Measurements from ENCODE around the gene MAU2. TPM values are rescaled to one million over a fixed set of nuclear protein-coding genes. Genes with fewer than 3 reads are reported as not detected.

The MAU2 gene
- total RNA-seq, 1 experiment from 2014 or later, result 72.6 TPM

DNA sequence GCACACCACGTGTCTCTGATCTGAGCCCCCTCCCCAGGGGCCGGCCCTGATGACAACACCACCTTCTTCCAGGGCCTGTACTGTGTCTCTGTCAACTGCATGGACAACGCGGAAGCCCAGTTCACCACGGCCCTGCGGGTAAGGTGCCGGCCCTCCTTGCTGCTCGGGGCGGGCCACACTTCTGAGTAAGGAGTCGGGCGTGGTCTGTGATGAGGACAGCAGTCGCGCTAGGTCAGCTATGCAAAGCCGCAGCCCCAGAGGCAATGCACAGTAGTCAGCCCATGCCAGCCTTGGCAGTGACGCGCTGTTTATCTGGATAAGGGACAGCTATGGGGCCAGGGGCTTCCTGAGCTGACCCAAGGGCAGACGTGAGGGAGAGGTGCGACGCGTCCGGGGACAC, 24.6 kb downstream of the MAU2 start:
- intact Hi-C loops (cut with micrococcal nuclease; ENCODE audit: unreplicated experiment), result no loop called here
- Histone ChIP-seq H3K36me3 (ENCODE audit: insufficient read depth, low read length, poor library complexity, severe bottlenecking) (peaks cover 56% of the 10 kb centered on the region), H3K27ac (ENCODE audit: low read depth, low read length, poor library complexity, severe bottlenecking) (no peak overlapping the region), H3K4me3 (ENCODE audit: low read depth, low read length, poor library complexity, severe bottlenecking) (no peak overlapping the region), H3K9me3 (ENCODE audit: low read depth, low read length, poor library complexity, severe bottlenecking) (no peaks in the 10 kb centered on the region), H3K4me1 (ENCODE audit: insufficient read depth, low read length, poor library complexity, severe bottlenecking) (no peaks in the 10 kb centered on the region), H3K27me3 (replicated peaks; ENCODE audit: insufficient read depth, low read depth, low read length, poor library complexity) (no peaks in the 10 kb centered on the region)
- POLR2A ChIA-PET (ENCODE audit: low non-redundant PET), result no interaction called here
- no peak for DNase-seq (ENCODE audit: low spot score)
- CTCF ChIA-PET, result no interaction called here
- BruUV-seq (replicated peaks), result no TSS peak
- no peak for TF ChIP-seq EZH2 (IDR thresholded peaks at IDR 0.05; ENCODE audit: borderline replicate concordance, low read depth, low read length, poor library complexity, severe bottlenecking)
- TF ChIP-seq CTCF (conservative IDR thresholded peaks at IDR 0.05; ENCODE audit: low read depth, low read length), result no peak

- POLR2A ChIA-PET (ENCODE audit: low non-redundant PET), result no interaction called here
- peaks cover 56% of the 10 kb centered on the region for H3K36me3 ChIP-seq (ENCODE audit: insufficient read depth, low read length, poor library complexity, severe bottlenecking)
These were observed 25.3 kb downstream of the MAU2 start for GRCh38 chr19:19345970-19346369.

GRCh38 chr19:19347401-19348110, 26.9 kb downstream of the MAU2 start:
- ChIA-PET POLR2A (ENCODE audit: low non-redundant PET) (no interaction called here), CTCF (no interaction called here)
- Histone ChIP-seq H3K4me1 (ENCODE audit: insufficient read depth, low read length, poor library complexity, severe bottlenecking) (no peaks in the 10 kb centered on the region), H3K27ac (ENCODE audit: low read depth, low read length, poor library complexity, severe bottlenecking) (no peak overlapping the region), H3K9me3 (ENCODE audit: low read depth, low read length, poor library complexity, severe bottlenecking) (no peaks in the 10 kb centered on the region), H3K27me3 (replicated peaks; ENCODE audit: insufficient read depth, low read depth, low read length, poor library complexity) (no peaks in the 10 kb centered on the region), H3K4me3 (ENCODE audit: low read depth, low read length, poor library complexity, severe bottlenecking) (no peak overlapping the region), H3K36me3 (ENCODE audit: insufficient read depth, low read length, poor library complexity, severe bottlenecking) (peaks cover 52% of the 10 kb centered on the region)
- no peak for DNase-seq (ENCODE audit: low spot score)
- no TSS peak for BruUV-seq (replicated peaks)
- TF ChIP-seq CTCF (conservative IDR thresholded peaks at IDR 0.05; ENCODE audit: low read depth, low read length) (no peak), EZH2 (IDR thresholded peaks at IDR 0.05; ENCODE audit: borderline replicate concordance, low read depth, low read length, poor library complexity, severe bottlenecking) (no peak)
- intact Hi-C loops (cut with micrococcal nuclease; ENCODE audit: unreplicated experiment), result no loop called here

More at GRCh38 chr19:19345970-19346369, 25.3 kb downstream of the MAU2 start:
- Histone ChIP-seq H3K4me3 (ENCODE audit: low read depth, low read length, poor library complexity, severe bottlenecking) (no peak overlapping the region), H3K4me1 (ENCODE audit: insufficient read depth, low read length, poor library complexity, severe bottlenecking) (no peaks in the 10 kb centered on the region), H3K9me3 (ENCODE audit: low read depth, low read length, poor library complexity, severe bottlenecking) (no peaks in the 10 kb centered on the region), H3K27me3 (replicated peaks; ENCODE audit: insufficient read depth, low read depth, low read length, poor library complexity) (no peaks in the 10 kb centered on the region), H3K27ac (ENCODE audit: low read depth, low read length, poor library complexity, severe bottlenecking) (no peak overlapping the region)
- CTCF ChIA-PET, result no interaction called here
- intact Hi-C loops (cut with micrococcal nuclease; ENCODE audit: unreplicated experiment), result no loop called here
- TF ChIP-seq CTCF (conservative IDR thresholded peaks at IDR 0.05; ENCODE audit: low read depth, low read length), result no peak
- TF ChIP-seq EZH2 (IDR thresholded peaks at IDR 0.05; ENCODE audit: borderline replicate concordance, low read depth, low read length, poor library complexity, severe bottlenecking), result no peak
- DNase-seq (ENCODE audit: low spot score), result no peak
- BruUV-seq (replicated peaks), result no TSS peak
